H1 (cell line): ENCODE results near the gene SLFN12.

ENCODE experiments used
- CEBPB ChIP-seq: IDR thresholded peaks from 2 replicates; pipeline ENCODE4 v1.6.1; 2012; ENCODE audit warnings: low read depth, low read length
- EZH2 ChIP-seq: fragments of 200-600 bp; sonication (generic); IDR thresholded peaks from 2 replicates; pipeline ENCODE4 v1.7.1; 2012; ENCODE audit warnings: low read depth, mild to moderate bottlenecking, moderate library complexity, low read length, inconsistent platforms; ENCODE audit not compliant: severe bottlenecking
- GABPA ChIP-seq: IDR thresholded peaks from 2 replicates; pipeline ENCODE4 v1.6.1; 2011; ENCODE audit warnings: mild to moderate bottlenecking, low read length, moderate library complexity, borderline replicate concordance; ENCODE audit not compliant: insufficient read depth
- JUND ChIP-seq: IDR thresholded peaks from 2 replicates; pipeline ENCODE4 v1.6.1; 2011; ENCODE audit warnings: mild to moderate bottlenecking, improper control_type of control experiment, low read length
- NRF1 ChIP-seq: IDR thresholded peaks from 2 replicates; pipeline ENCODE4 v1.6.1; 2011; ENCODE audit warnings: mild to moderate bottlenecking, low read depth, low read length, improper control_type of control experiment
- POLR2A ChIP-seq, 2 experiments: IDR thresholded peaks; 1 replicate in 1 of 2; 2 replicates in 1 of 2; pipeline ENCODE4 v1.6.1; 2011; ENCODE audit warnings: low read depth in 2 of 2, low read length in 2 of 2, mild to moderate bottlenecking in 2 of 2; ENCODE audit errors: control extremely low read depth in 1 of 2
- POLR2AphosphoS5 ChIP-seq: IDR thresholded peaks from 2 replicates; pipeline ENCODE4 v1.6.1; 2011; ENCODE audit warnings: low read depth, low read length
- SIN3A ChIP-seq, 2 experiments: IDR thresholded peaks in 1 of 2; conservative IDR thresholded peaks in 1 of 2; 2 replicates each; pipeline ENCODE4 v1.6.1; 2011 to 2012; ENCODE audit warnings: low read length in 2 of 2, improper control_type of control experiment in 1 of 2, low read depth in 1 of 2, mild to moderate bottlenecking in 1 of 2
- SP1 ChIP-seq: IDR thresholded peaks from 2 replicates; pipeline ENCODE4 v1.6.1; 2011; ENCODE audit warnings: low read depth, low read length
- SP4 ChIP-seq: IDR thresholded peaks from 2 replicates; pipeline ENCODE4 v1.6.1; 2012; ENCODE audit warnings: low read length, inconsistent platforms
- TBP ChIP-seq: IDR thresholded peaks from 2 replicates; pipeline ENCODE4 v1.6.1; 2011; ENCODE audit warnings: low read depth, low read length, improper control_type of control experiment
- TF ChIP-seq, protein P1 (sequence below), 3 experiments: IDR thresholded peaks; 1 replicate in 2 of 3; 2 replicates in 1 of 3; pipeline versions ENCODE4 v1.5.1 to v1.6.1; 2011; ENCODE audit warnings: low read length in 3 of 3, mild to moderate bottlenecking in 3 of 3, inconsistent platforms in 2 of 3, low read depth in 1 of 3, moderate library complexity in 1 of 3; ENCODE audit not compliant: insufficient read depth in 1 of 3; ENCODE audit errors: control extremely low read depth in 1 of 3

DNA sequence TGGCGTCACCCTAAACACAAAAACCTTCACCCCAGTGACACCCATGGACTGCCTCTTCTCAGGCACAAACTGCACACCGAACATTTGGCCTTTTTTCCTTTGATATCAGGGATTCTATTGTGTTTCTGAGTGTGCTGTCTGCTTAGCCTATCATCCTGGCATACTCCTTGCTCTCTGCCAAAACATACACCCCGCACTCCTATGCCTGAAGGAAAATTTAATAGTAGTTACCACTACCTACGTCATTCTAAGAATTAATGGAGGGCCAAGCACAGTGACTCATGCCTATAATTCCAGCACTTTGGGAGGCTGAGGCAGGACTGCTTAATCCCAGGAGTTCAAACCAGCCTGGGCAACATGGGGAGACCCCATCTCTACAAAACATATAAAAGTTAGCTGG, 36.2 kb upstream of the SLFN12 start:
- no peak for TF ChIP-seq CEBPB
- TF ChIP-seq GABPA = no peak
- no peak for TF ChIP-seq JUND
- TF ChIP-seq SIN3A (conservative IDR thresholded peaks at IDR 0.05 in 1 of 2, IDR thresholded peaks at IDR 0.05 in 1 of 2; ENCODE audit: low read depth in 1 of 2, low read length in 2 of 2) = no peak
- no peak for TF ChIP-seq NRF1
- no peak for TF ChIP-seq POLR2A (IDR thresholded peaks at IDR 0.05; ENCODE audit: control extremely low read depth in 1 of 2, low read depth in 2 of 2, low read length in 2 of 2)
- no peak for TF ChIP-seq TBP
- TF ChIP-seq POLR2AphosphoS5 = no peak
- TF ChIP-seq SP1 = no peak
- no peak for TF ChIP-seq SP4
- no peak for TF ChIP-seq EZH2
- TF ChIP-seq, protein P1, sequence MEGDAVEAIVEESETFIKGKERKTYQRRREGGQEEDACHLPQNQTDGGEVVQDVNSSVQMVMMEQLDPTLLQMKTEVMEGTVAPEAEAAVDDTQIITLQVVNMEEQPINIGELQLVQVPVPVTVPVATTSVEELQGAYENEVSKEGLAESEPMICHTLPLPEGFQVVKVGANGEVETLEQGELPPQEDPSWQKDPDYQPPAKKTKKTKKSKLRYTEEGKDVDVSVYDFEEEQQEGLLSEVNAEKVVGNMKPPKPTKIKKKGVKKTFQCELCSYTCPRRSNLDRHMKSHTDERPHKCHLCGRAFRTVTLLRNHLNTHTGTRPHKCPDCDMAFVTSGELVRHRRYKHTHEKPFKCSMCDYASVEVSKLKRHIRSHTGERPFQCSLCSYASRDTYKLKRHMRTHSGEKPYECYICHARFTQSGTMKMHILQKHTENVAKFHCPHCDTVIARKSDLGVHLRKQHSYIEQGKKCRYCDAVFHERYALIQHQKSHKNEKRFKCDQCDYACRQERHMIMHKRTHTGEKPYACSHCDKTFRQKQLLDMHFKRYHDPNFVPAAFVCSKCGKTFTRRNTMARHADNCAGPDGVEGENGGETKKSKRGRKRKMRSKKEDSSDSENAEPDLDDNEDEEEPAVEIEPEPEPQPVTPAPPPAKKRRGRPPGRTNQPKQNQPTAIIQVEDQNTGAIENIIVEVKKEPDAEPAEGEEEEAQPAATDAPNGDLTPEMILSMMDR (IDR thresholded peaks at IDR 0.05; ENCODE audit: control extremely low read depth in 1 of 3, insufficient read depth in 1 of 3, low read depth in 1 of 3, low read length in 3 of 3) = no peak
